Right kidney (tissue), 9 donors: ENCODE data around the gene THTPA.

Experiments used
- DNase-seq: peaks from one replicate; pipeline ENCODE4 v3.0.0-alpha.2; 2016
- long read RNA-seq, 8 donors: transcript quantifications; one replicate each; lab custom pipeline, GENCODE V29; 2026

The THTPA gene, protein sequence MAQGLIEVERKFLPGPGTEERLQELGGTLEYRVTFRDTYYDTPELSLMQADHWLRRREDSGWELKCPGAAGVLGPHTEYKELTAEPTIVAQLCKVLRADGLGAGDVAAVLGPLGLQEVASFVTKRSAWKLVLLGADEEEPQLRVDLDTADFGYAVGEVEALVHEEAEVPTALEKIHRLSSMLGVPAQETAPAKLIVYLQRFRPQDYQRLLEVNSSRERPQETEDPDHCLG
- long read RNA-seq, donor 1, transcript THTPA-205 (2 exons, 571 nt) = minor isoform, 6 of 16 reads
- long read RNA-seq, donor 1, transcript THTPA-201 (2 exons, 2,860 nt) = major isoform, 8 of 16 reads
- long read RNA-seq, donor 1, partial matches to known transcripts = 0 of 16 reads
- long read RNA-seq, donor 1, other reads (novel, unspliced or antisense) = 0 of 16 reads
- long read RNA-seq, donor 2, partial matches to known transcripts = 0 of 2 reads
- long read RNA-seq, donor 2, other reads (novel, unspliced or antisense) = 0 of 2 reads
- long read RNA-seq, donor 3, transcript THTPA-205 (2 exons, 571 nt) = major isoform, 5 of 7 reads
- long read RNA-seq, donor 3, partial matches to known transcripts = 0 of 7 reads
- long read RNA-seq, donor 3, other reads (novel, unspliced or antisense) = 0 of 7 reads
- long read RNA-seq, donor 4, partial matches to known transcripts = 0 of 8 reads
- long read RNA-seq, donor 4, other reads (novel, unspliced or antisense) = 0 of 8 reads
- long read RNA-seq, donor 5, transcript THTPA-201 (2 exons, 2,860 nt) = major isoform, 8 of 13 reads
- long read RNA-seq, donor 5, transcript THTPA-205 (2 exons, 571 nt) = minor isoform, 5 of 13 reads
- long read RNA-seq, donor 5, partial matches to known transcripts = 0 of 13 reads
- long read RNA-seq, donor 5, other reads (novel, unspliced or antisense) = 0 of 13 reads
- long read RNA-seq, donor 6, partial matches to known transcripts = 6 of 9 reads
- long read RNA-seq, donor 6, other reads (novel, unspliced or antisense) = 0 of 9 reads
- long read RNA-seq, donor 7 = 0 reads
- long read RNA-seq, donor 8, partial matches to known transcripts = 0 of 13 reads
- long read RNA-seq, donor 8, other reads (novel, unspliced or antisense) = 0 of 13 reads

GRCh38 chr14:23555882-23556699, at the start of gene THTPA:
THTPA (plus strand) TSS chr14:23556271; CDS start chr14:23556758, 487 bp downstream.
- DNase-seq = peak; percentile 98

GRCh38 chr14:23512156-23512555, 43.9 kb upstream of the THTPA start:
- DNase-seq = no peak

DNA sequence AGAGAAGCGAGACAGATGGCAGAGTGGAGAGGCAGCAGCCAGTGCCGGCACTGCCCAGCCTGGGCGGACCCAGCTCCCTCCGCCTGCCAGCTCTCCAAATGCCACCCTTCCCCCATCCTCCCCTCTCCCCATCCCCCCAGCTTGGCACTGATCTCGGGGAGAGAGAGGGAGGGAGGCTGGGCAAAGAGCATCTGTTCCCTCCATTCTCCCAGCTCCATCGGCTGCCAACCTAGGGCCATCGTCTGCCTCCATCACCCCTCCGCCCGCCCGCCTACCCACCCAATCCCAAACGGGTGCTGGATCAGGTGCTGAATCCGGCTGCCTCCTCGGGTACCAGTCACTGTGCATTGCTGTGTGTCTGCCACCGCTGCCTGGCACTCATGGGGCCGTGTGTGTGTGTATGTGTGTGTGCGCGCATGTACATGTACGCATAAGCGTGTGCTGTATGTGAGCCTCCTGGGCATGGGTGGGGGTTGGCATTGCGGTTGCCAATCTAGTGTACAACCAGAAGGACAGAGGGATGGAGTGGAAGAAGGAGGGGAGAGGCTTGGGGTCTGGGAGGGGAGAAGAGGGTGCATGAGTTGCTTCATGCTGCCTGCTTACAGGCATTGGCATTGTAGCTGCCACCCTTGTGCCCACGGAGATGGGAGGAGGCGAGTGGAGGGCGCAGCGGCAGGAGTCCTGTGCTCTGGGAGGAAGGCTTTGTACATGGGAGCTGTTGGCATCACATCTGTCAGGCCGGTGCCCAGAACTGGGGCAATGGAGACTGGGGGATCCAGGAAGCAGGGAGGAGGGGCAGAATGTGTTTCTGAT, 42.9 kb upstream of the THTPA start:
- DNase-seq = no peak

- DNase-seq = no peak
These were observed 42.0 kb upstream of the THTPA start for GRCh38 chr14:23513818-23514643.

- no peak for DNase-seq
These were observed 41.5 kb upstream of the THTPA start for GRCh38 chr14:23514644-23514957.

DNA sequence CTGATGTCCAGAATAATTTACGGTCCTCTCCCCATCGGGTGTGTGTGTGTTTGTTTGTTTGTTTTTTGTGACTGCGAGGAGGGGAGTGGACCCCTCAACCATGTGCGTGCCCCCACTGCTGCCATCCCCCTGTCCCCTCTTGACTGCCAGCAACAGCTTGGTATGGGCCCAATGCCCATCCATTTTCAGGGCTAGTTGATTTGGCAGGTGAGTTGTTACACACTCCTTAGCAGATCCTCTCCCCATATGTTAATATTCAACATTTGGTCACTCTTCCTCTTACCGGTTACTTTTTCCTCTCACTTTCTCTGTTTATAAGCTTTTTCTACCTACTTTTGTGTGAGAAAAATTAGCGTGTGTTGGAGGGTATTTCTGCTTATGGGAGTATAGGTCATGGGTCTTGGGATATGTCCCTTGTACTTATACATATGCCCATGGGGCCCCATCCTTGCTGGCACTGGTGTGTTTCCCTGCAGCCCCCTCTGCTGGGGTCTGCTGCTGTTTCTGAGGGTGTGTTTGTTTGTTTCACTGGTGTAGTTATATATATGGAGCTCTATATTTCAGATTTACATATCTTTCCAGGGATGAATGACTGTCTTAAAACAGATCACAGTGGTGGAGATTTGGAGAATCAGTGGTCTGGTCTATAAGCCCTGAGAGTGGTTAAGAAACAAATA, 38.3 kb upstream of the THTPA start:
- DNase-seq = no peak

DNA sequence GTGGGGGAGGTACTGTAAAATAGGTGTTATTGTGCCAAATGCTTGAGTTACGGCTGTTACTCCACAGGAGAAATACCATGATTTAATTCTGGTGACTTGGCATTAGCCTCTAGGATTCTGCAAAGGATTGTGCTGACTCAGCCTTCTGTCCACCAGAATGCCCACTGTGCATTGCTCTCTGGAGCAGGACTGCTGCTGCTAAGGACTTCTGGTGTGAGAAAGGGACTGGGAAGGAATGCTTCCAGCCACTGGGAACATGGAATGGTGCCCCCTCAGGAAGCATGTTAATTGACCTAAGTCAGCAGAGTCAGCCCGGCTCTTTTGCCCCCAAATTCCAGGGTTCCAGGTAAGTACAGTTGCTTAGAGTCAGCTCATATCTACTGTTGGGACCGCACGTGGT, 37.4 kb upstream of the THTPA start:
- DNase-seq = no peak

DNA sequence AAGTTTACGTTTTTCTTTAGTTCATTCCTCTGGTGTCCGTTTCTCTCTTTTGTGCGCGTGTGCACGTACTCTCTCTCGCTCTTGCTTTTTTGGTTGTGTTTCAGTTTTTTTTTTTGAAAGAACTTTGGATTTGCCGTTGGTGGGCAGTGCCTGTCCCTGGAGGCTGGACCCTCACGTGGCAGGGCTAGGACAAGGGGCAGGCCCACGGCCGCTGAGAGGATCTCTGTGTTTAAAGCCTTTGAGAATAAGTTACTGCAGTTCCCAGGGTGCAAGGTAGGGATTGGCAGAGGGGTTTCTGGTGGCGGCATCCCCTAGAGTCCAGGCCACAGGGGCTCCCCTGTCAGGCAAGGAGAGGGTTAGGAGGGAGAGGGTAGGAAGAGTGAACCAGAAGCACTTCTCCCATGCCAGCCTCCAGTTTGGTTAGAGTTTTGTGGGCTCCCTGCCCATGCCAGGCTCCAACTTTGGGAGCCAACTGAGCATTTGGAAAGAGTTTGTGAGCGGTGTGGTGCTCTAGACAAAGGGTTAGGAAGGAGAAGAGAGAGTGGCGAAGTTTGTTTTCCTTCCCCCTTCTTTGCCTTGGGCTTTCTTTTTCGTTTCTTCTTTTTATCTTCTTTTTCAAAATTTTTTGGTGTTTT, 35.1 kb upstream of the THTPA start:
- no peak for DNase-seq

- no peak for DNase-seq
These were observed 34.1 kb upstream of the THTPA start for GRCh38 chr14:23521785-23522640.

DNA sequence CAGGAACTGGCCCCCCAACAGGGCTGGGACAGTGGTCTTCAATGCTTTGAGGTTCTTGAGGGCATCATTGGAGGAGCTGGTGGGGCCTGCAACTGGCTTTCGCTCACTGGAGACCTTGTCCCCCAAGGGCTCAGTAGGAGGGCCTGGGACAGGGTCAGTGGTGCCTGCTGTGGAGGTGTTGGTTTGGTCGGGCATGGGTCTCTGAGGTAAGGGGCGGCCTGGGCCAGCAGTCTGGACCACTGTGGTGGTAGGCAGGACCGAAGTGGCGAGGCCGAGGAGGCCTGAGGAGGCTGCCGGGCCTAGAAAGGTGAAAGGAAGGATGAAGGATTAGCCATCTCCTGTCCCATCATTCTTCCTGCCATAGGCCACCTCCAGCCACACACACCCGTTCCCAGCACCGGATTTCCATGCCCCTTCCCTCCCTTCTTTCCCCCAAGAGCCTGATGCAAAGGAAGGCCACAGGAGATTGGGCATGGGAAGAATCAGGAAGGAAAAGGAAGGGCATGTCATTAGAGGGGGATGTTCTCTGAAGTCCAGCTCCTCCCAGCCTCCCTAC, 33.4 kb upstream of the THTPA start:
- no peak for DNase-seq

DNA sequence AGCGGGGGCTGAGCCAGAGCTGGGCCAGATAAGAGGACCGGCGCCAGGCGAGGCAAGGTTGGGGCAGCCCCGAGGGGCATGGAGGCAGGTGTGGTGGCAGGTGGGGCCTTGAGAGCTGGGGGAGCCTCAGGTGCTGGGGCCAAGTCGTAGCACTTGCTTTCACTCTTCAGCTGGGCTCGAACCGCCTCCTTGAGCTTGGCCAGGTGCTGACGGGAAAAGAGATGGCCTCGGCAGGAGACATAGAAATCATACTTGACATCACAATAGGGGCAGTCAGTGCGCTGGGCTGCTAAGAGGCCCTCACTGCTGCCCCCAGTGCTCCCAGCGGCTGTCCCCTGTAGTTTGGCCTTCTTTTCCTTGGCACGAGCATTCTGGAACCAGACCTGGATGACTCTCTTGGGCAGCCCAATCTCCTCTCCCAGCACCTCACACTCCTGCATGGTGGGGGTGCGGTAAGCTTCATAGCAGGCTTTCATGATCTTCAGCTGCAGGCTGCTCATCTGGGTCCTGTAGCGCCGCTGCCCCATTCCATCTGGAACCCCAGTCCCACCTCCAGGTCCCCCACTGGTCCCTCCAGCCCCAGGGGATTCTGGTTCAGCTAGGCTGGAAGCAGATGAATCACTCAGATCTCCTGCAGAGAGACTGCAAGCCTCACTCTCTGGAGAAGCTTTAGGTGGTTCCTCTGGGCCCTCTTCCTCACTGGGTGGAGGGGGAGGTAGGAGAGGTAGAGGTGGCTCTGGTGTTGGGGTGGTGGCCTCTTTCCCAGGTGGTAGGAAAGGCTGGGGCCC, 32.6 kb upstream of the THTPA start:
- DNase-seq = no peak

GRCh38 chr14:23524954-23525353, 31.1 kb upstream of the THTPA start:
- no peak for DNase-seq

DNA sequence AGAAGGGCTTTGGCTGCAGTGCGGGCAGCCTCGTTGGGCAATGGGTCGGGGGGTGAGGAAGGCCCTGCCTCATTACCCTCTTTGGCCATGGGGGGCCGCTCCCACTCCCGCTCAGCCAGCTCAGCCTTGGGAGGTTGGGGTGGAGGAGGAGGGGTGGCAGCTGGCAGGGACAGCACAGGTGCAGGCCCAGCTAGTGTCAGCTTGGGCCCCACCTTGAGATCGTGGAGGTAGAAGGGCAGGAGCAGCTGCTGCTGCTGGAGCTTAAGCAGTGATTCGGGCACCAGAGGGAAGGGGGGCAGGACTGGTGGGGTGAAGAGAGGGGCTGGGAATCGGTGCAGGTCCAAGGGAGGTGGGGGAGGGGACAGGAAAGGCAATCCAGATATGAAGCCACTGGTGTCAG, 30.5 kb upstream of the THTPA start:
- no peak for DNase-seq

DNA sequence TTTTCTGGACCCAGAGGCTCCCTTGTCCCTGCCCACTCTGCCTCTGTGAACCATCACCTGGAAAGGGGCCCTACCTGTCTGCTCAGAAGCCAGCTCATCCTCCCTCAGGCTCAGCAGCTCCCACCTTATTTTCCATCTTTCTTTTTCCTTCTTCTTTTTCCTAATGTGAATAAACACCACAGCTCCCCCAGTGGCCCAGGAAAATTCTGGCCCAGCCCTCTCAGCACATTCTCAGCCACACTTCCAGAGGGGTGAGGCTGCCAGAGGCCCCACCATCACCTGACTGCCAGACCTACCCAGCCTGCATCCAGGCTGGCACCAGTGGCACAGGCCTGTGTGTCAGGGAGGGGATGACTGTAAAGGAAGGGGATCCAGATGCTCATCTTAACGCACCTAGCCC, 27.5 kb upstream of the THTPA start:
- DNase-seq = no peak

DNA sequence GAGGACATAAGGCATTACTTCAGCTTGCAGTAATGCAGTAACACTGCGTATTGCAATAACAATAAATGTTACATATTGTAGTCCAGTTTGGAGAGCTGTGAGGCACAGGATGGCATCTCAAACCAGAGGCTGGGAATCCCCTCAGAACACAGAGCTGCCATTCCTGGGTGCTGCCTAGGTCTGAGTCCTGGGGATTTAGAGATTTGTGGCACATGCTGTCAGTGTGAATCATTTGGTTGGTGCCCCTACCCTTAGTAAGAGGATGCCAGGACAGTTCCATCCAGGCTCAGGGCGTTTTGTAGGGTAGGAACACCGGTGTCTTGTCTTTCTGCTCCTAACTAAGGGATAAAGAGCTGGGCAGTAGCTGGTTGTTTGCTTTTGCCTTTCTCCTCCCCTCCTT, 27.1 kb upstream of the THTPA start:
- DNase-seq = no peak

- no peak for DNase-seq
These were observed 25.6 kb upstream of the THTPA start for GRCh38 chr14:23530375-23531055.

GRCh38 chr14:23531391-23531790, 24.7 kb upstream of the THTPA start:
- no peak for DNase-seq
